Right lobe of liver (tissue), 6 donors: Measurements from ENCODE around the gene PPP1R9A. TPM values are rescaled to one million over a fixed set of nuclear protein-coding genes. Genes with fewer than 3 reads are reported as not detected.

Experiments used
- ATAC-seq, 4 donors: fragments of 200-7000 bp; cut with Tn5 transposase; one replicate each; pipeline ENCODE4 v1.9.1; 2020; ENCODE audit warnings: mild to moderate bottlenecking in 4 of 4, moderate library complexity in 4 of 4
- DNase-seq, 3 donors: peaks; one replicate each; pipeline ENCODE4 v3.0.0-alpha.2; 2020
- H3K27ac ChIP-seq, 3 donors: fragments of 200-600 bp; one replicate each; pipeline ENCODE4 v1.8.0; 2022
- H3K27me3 ChIP-seq, 2 donors: fragments of 200-600 bp; one replicate each; pipeline ENCODE4 v1.8.0; 2022
- H3K36me3 ChIP-seq, 4 donors: fragments of 200-600 bp; sonication (generic) in 1 of 4; one replicate each; pipeline versions ENCODE4 v1.5.1 to v1.8.0; 2017 to 2022; ENCODE audit warnings: control low read depth in 1 of 4
- H3K4me1 ChIP-seq, 4 donors: fragments of 200-600 bp; sonication (generic) in 1 of 4; one replicate each; pipeline versions ENCODE4 v1.5.1 to v1.8.0; 2017 to 2022; ENCODE audit warnings: control low read depth in 1 of 4
- H3K4me3 ChIP-seq, 3 donors: fragments of 200-600 bp; one replicate each; pipeline ENCODE4 v1.8.0; 2022
- H3K9me3 ChIP-seq, 4 donors: fragments of 200-600 bp; sonication (generic) in 1 of 4; one replicate each; pipeline versions ENCODE4 v1.5.1 to v1.8.0; 2017 to 2022; ENCODE audit warnings: control low read depth in 1 of 4
- POLR2A ChIP-seq: fragments of 450-650 bp; IDR thresholded peaks from one replicate; pipeline ENCODE4 v1.6.1; 2017; ENCODE audit warnings: antibody characterized with exemption, mild to moderate bottlenecking
- WGBS: methylation state at CpG from one replicate; pipeline ENCODE4 v1.1.6; 2018; ENCODE audit warnings: low coverage, low lambda C conversion rate; ENCODE audit not compliant: insufficient coverage; ENCODE audit errors: missing lambda C conversion rate; 5-methylcytosine and 5-hydroxymethylcytosine counted together
- intact Hi-C, 2 donors: fragments of 100-400 bp; cut with DNase I; formaldehyde crosslinking; loops; one replicate each; pipeline versions ENCODE4 v1.11.2 to v1.14.1; 2022
- total RNA-seq, 6 experiments: library from RNA; depleted of rRNA in 2 of 6; stranded (reverse); fragments of >200 nt in 2 of 6; fragmentation: NEBNext Ultra II Directional in 3 of 6; extraction: Animal tissue kit (Norgen Biotek cat#: 25700) in 3 of 6; gene quantifications; one replicate each; pipeline versions ENCODE4 v1.1.0 to v1.2.4, GENCODE V29; 2016 to 2023
- TF ChIP-seq, protein P1 (sequence below), 4 donors: fragments of 200-600 bp in 3 of 4; fragments of 450-650 bp in 1 of 4; IDR thresholded peaks; one replicate each; pipeline versions ENCODE4 v1.5.1 to v1.8.0; 2016 to 2022; ENCODE audit warnings: antibody characterized with exemption in 4 of 4, mild to moderate bottlenecking in 2 of 4
- donor health status: DM: no; HTN: yes; CAD: no.
- donor health status: DM: no; HTN: no; CAD: no.
- donor health status: DM: no; HTN: no; CAD: no.
- donor health status: DM: no; HTN: yes; CAD: no.
- donor health status: DM: no; HTN: yes; CAD: no.

Gene PPP1R9A
- total RNA-seq, 6 experiments from 2014 or later: 0.49 to 2.0 (median 0.81) TPM

DNA sequence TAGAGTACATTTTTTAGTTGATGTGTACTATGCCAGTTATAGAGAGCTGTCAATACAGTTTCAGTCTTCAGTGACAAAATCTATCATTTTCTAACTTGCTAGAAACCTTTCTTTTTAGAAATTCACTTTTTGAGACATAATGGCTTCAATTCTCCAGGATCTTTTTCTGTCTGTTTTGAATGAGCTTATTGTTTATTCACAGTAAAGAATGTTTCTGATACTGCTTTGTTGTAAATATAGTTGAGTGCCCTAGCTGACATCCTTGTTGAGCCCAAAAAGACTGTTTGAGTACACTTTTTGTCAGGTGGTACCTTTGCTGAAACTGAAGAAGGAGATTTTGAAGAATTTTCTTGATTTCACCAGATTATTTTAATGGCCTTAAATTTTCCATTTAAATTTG, 139.9 kb downstream of the PPP1R9A start:
- Histone ChIP-seq H3K4me3 (no peak overlapping the region), H3K36me3 (no peaks in the 10 kb centered on the region), H3K27me3 (no peaks in the 10 kb centered on the region), H3K9me3 (no peaks in the 10 kb centered on the region), H3K27ac (no peak overlapping the region), H3K4me1 (no peaks in the 10 kb centered on the region)
- TF ChIP-seq POLR2A: no peak
- TF ChIP-seq, protein P1, sequence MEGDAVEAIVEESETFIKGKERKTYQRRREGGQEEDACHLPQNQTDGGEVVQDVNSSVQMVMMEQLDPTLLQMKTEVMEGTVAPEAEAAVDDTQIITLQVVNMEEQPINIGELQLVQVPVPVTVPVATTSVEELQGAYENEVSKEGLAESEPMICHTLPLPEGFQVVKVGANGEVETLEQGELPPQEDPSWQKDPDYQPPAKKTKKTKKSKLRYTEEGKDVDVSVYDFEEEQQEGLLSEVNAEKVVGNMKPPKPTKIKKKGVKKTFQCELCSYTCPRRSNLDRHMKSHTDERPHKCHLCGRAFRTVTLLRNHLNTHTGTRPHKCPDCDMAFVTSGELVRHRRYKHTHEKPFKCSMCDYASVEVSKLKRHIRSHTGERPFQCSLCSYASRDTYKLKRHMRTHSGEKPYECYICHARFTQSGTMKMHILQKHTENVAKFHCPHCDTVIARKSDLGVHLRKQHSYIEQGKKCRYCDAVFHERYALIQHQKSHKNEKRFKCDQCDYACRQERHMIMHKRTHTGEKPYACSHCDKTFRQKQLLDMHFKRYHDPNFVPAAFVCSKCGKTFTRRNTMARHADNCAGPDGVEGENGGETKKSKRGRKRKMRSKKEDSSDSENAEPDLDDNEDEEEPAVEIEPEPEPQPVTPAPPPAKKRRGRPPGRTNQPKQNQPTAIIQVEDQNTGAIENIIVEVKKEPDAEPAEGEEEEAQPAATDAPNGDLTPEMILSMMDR (IDR thresholded peaks at IDR 0.05): no peak
- ATAC-seq: no peak
- DNase-seq: no peak
- intact Hi-C loops: no loop called here

DNA sequence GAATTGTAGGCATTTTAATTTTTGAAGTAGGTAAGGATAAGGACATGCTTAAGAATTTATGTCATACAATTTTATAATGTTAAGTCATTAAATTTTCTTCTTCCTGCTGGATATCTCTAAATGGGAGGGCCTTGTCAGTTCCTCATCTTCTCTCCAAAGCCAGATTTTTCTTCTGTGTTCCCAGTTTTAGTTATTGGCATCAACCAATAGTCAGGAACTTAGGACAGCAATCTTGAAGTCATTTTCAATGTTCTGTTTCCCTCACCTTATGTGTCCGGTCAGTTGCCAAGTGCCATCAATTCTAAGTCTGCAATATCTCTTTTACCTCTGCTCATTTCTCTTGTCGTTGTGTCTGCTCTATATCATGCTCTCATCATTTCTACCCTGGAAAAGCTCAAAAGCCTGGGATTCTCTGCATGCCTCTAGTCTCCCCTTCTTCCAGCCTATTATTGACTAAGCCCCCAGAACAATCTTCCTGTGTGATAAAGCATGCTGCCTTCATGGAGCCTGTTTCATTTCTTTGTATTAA, 145.2 kb downstream of the PPP1R9A start:
- WGBS: 63% methylated on average over 2 of the region's 2 CpGs
- no peak for ATAC-seq
- intact Hi-C loops: no loop called here

DNA sequence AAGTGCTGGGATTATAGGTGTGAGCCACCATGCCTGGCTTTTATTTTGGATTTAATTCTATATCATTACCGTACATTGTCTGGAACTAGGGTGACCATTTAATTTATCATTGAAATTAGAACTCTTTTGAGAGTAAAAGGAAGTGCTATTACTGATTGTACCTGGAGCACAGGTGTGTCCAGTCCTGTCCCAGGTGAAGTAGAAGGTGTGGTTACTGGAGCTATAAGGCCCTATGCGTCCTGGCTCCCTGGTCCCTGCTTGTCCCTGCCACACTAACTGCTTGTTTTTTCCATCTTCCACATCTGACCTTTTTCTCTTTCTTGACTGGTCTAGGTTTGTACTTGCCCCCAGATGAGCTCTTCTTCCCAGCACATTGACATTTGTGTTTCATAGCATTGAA, 147.0 kb downstream of the PPP1R9A start:
- no peak overlapping the region for H3K27ac ChIP-seq
- no peaks in the 10 kb centered on the region for H3K36me3 ChIP-seq
- intact Hi-C loops: no loop called here
- no peaks in the 10 kb centered on the region for H3K9me3 ChIP-seq
- no peak for DNase-seq
- H3K27me3 ChIP-seq: no peaks in the 10 kb centered on the region
- whole genome bisulfite sequencing: 65% methylated on average over 2 of the region's 2 CpGs
- TF ChIP-seq, protein P1 (IDR thresholded peaks at IDR 0.05): no peak
- TF ChIP-seq POLR2A: no peak
- no peak overlapping the region for H3K4me3 ChIP-seq
- H3K4me1 ChIP-seq: no peaks in the 10 kb centered on the region
- no peak for ATAC-seq

More for the DNA sequence above, 145.2 kb downstream of the PPP1R9A start:
- no peak for DNase-seq
- no peaks in the 10 kb centered on the region for H3K27me3 ChIP-seq
- H3K36me3 ChIP-seq: no peaks in the 10 kb centered on the region
- TF ChIP-seq POLR2A: no peak
- TF ChIP-seq, protein P1 (IDR thresholded peaks at IDR 0.05): no peak
- H3K27ac ChIP-seq: no peak overlapping the region
- H3K4me1 ChIP-seq: no peaks in the 10 kb centered on the region
- no peak overlapping the region for H3K4me3 ChIP-seq
- H3K9me3 ChIP-seq: no peaks in the 10 kb centered on the region

DNA sequence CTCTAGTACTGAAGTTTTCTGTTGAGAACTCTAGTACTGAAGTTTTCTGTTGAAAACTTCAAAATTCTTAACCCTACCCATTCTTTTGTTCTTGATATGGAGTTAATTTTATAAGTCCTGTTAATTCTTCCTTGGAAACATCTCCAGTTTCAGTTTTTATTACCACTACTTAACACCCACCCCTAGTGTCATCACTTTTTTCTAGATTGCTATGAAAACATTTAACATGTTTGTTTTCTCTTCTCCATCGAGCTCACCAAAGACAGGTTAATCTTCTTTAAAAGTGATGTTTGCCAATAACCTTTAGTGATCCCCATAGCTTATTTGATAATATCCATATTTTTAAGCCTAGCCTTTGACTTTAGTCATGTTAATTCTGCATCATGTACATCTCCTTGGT, 147.9 kb downstream of the PPP1R9A start:
- intact Hi-C loops: no loop called here
- H3K36me3 ChIP-seq: no peaks in the 10 kb centered on the region
- H3K4me1 ChIP-seq: no peaks in the 10 kb centered on the region
- DNase-seq (no peak), ATAC-seq (no peak)
- no peaks in the 10 kb centered on the region for H3K27me3 ChIP-seq
- no peaks in the 10 kb centered on the region for H3K9me3 ChIP-seq
- no peak for TF ChIP-seq POLR2A
- TF ChIP-seq, protein P1 (IDR thresholded peaks at IDR 0.05): no peak
- WGBS: 45% methylated on average over 1 of the region's 1 CpG
- no peak overlapping the region for H3K4me3 ChIP-seq
- H3K27ac ChIP-seq: no peak overlapping the region
